Spleen (tissue), 13 donors: ENCODE data around the gene NCBP3. TPM values are rescaled to one million over a fixed set of nuclear protein-coding genes. Genes with fewer than 3 reads are reported as not detected.

Experiments
- DNase-seq: peaks from one replicate; pipeline ENCODE4 v3.0.0-alpha.2; 2020
- H3K27ac ChIP-seq, 8 donors: fragments of 200-600 bp; sonication (generic) in 7 of 8; 1 replicate in 4 of 8; 2 replicates in 4 of 8; pipeline versions ENCODE4 v1.5.0 to v1.8.0; 2016 to 2021; ENCODE audit warnings: inconsistent platforms in 4 of 8, mild to moderate bottlenecking in 4 of 8, moderate library complexity in 1 of 8
- H3K27me3 ChIP-seq, 7 donors: fragments of 200-600 bp; sonication (generic) in 6 of 7; replicated peaks in 1 of 7; 1 replicate in 4 of 7; 2 replicates in 3 of 7; pipeline versions ENCODE4 v1.5.0 to v1.8.0; 2016 to 2021; ENCODE audit warnings: inconsistent platforms in 3 of 7, mild to moderate bottlenecking in 1 of 7
- H3K36me3 ChIP-seq, 6 donors: fragments of 200-600 bp; sonication (generic) in 5 of 6; 1 replicate in 4 of 6; 2 replicates in 2 of 6; pipeline versions ENCODE4 v1.5.0 to v1.8.0; 2016 to 2021; ENCODE audit warnings: inconsistent platforms in 2 of 6
- H3K4me1 ChIP-seq, 6 donors: fragments of 200-600 bp; sonication (generic) in 5 of 6; 1 replicate in 3 of 6; 2 replicates in 3 of 6; pipeline versions ENCODE4 v1.5.0 to v1.8.0; 2016 to 2021; ENCODE audit warnings: inconsistent platforms in 3 of 6
- H3K4me3 ChIP-seq, 8 donors: fragments of 200-600 bp; sonication (generic) in 7 of 8; 1 replicate in 4 of 8; 2 replicates in 4 of 8; pipeline versions ENCODE4 v1.5.0 to v1.8.0; 2016 to 2021; ENCODE audit warnings: inconsistent platforms in 4 of 8, mild to moderate bottlenecking in 4 of 8, moderate library complexity in 2 of 8
- H3K9me3 ChIP-seq, 8 donors: fragments of 200-600 bp; sonication (generic) in 7 of 8; 1 replicate in 4 of 8; 2 replicates in 4 of 8; pipeline versions ENCODE4 v1.5.0 to v1.8.0; 2016 to 2021; ENCODE audit warnings: inconsistent platforms in 4 of 8
- POLR2A ChIP-seq, 3 donors: fragments of 450-650 bp; IDR thresholded peaks; one replicate each; pipeline ENCODE4 v1.5.1; 2017; ENCODE audit warnings: antibody characterized with exemption in 3 of 3, mild to moderate bottlenecking in 1 of 3
- POLR2AphosphoS5 ChIP-seq, 3 donors: sonication (generic); formaldehyde crosslinking; IDR thresholded peaks; one replicate each; pipeline ENCODE4 v1.5.1; 2017; ENCODE audit warnings: antibody characterized with exemption in 3 of 3
- WGBS, 5 donors: extraction: QIAGEN DNeasy Blood & Tissue Kit in 3 of 5; methylation state at CpG; one replicate each; pipeline versions ENCODE4 v1.1.5 to v1.1.7; 2013 to 2018; 5-methylcytosine and 5-hydroxymethylcytosine counted together
- intact Hi-C: fragments of 100-400 bp; cut with DNase I; formaldehyde crosslinking; loops from one replicate; pipeline ENCODE4 v1.15.0; 2023; ENCODE audit warnings: low total_unique reads
- long read RNA-seq, 2 donors: transcript quantifications; one replicate each; lab custom pipeline, GENCODE V29; 2026
- polyA plus RNA-seq, 3 donors: library from polyadenylated mRNA; stranded (reverse); fragments of 200-250 nt; gene quantifications; one replicate each; pipeline ENCODE4 v1.2.1, GENCODE V29; 2013
- total RNA-seq, 7 donors: library from RNA; depleted of rRNA in 3 of 7; stranded (reverse); fragments of >200 nt in 3 of 7; fragmentation: NEBNext Ultra II Directional in 4 of 7; extraction: Animal tissue kit (Norgen Biotek cat#: 25700) in 4 of 7; gene quantifications; one replicate each; pipeline versions ENCODE4 v1.1.0 to v1.2.1, GENCODE V29; 2016 to 2021
- TF ChIP-seq, protein P1 (sequence below), 11 experiments: fragments of 200-600 bp in 7 of 11; fragments of 450-650 bp in 4 of 11; sonication (generic) in 4 of 11; IDR thresholded peaks in 8 of 11; conservative IDR thresholded peaks in 3 of 11; 1 replicate in 7 of 11; 2 replicates in 4 of 11; pipeline versions ENCODE4 v1.4.0 to v1.8.0; 2016 to 2021; ENCODE audit warnings: antibody characterized with exemption in 11 of 11, inconsistent platforms in 4 of 11, mild to moderate bottlenecking in 1 of 11
- donor health status: healthy with polysubstance abuse.
- donor health status: DM: no; HTN: no; CAD: no; lungs with moderate emphysema.
- donor health status: DM: no; HTN: no; CAD: no.
- donor health status: Bipolar disorder and iron deficiency.
- donor health status: healthy.
- donor health status: DM: no; HTN: no; CAD: no.
- donor health status: DM: yes; HTN: yes; CAD: no.

NCBP3 gene, protein sequence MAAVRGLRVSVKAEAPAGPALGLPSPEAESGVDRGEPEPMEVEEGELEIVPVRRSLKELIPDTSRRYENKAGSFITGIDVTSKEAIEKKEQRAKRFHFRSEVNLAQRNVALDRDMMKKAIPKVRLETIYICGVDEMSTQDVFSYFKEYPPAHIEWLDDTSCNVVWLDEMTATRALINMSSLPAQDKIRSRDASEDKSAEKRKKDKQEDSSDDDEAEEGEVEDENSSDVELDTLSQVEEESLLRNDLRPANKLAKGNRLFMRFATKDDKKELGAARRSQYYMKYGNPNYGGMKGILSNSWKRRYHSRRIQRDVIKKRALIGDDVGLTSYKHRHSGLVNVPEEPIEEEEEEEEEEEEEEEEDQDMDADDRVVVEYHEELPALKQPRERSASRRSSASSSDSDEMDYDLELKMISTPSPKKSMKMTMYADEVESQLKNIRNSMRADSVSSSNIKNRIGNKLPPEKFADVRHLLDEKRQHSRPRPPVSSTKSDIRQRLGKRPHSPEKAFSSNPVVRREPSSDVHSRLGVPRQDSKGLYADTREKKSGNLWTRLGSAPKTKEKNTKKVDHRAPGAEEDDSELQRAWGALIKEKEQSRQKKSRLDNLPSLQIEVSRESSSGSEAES
- total RNA-seq (10 to 100 TPM; 24.9 to 43.9 (median 39.8) TPM), polyA plus RNA-seq (10 to 100 TPM; 13.0 to 22.8 (median 20.6) TPM)
- long read RNA-seq, donor 1, full-length matches to known transcripts = 4 of 9 reads
- long read RNA-seq, donor 1, partial matches to known transcripts = 5 of 9 reads
- long read RNA-seq, donor 1, other reads (novel, unspliced or antisense) = 0 of 9 reads
- long read RNA-seq, donor 2, full-length matches to known transcripts = 2 of 2 reads
- long read RNA-seq, donor 2, partial matches to known transcripts = 0 of 2 reads
- long read RNA-seq, donor 2, other reads (novel, unspliced or antisense) = 0 of 2 reads

DNA sequence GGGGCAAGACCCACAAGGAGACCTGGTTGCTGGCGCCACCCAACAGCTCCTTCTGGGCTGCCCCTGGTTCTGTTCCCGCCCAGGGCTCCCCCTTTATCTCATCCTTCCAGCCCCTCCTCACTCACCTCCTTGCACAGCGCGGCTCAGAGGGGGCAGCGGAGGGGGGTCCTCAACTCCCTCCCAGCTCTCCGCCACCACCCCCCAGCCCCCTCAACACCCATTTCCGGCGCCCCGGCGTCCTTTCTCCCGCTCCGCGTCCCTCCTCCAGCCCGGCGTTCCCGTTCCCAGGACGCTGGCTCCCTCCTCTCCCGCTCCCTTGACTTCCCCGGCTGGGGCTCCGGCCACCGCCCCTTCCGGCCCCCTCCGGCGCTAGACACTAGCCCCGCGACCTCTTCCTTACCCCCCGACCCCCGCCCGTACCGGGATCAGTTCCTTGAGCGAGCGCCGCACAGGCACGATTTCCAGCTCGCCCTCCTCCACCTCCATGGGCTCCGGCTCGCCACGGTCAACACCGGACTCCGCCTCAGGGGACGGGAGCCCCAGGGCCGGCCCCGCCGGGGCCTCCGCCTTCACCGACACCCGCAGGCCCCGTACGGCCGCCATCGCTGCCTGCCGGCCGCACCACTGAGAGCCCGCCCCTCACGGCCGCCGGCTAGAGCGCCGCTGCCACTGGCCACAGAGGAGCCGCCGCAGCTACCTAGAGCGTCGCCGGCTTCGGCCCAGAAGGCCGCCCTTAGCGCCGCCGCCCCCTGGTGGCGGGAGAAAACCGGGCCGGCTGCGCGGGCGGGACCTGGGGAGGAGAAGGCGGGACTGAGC is at the start of gene NCBP3:
NCBP3 (minus strand) TSS at position 626 of the 816 bp plus-strand sequence; CDS start at position 603, 23 bp downstream.
- intact Hi-C loops = no loop called here
- WGBS, 5 donors = 0 to 1% (median 1%) methylated on average over 56 to 76 of the region's 76 CpGs
- peak in 2 of 3 donors; percentile 33 to 88 for TF ChIP-seq POLR2A (IDR thresholded peaks at IDR 0.05)
- peak; percentile 93 to 95 (median 95) for TF ChIP-seq POLR2AphosphoS5 (IDR thresholded peaks at IDR 0.05)
- TF ChIP-seq, protein P1, sequence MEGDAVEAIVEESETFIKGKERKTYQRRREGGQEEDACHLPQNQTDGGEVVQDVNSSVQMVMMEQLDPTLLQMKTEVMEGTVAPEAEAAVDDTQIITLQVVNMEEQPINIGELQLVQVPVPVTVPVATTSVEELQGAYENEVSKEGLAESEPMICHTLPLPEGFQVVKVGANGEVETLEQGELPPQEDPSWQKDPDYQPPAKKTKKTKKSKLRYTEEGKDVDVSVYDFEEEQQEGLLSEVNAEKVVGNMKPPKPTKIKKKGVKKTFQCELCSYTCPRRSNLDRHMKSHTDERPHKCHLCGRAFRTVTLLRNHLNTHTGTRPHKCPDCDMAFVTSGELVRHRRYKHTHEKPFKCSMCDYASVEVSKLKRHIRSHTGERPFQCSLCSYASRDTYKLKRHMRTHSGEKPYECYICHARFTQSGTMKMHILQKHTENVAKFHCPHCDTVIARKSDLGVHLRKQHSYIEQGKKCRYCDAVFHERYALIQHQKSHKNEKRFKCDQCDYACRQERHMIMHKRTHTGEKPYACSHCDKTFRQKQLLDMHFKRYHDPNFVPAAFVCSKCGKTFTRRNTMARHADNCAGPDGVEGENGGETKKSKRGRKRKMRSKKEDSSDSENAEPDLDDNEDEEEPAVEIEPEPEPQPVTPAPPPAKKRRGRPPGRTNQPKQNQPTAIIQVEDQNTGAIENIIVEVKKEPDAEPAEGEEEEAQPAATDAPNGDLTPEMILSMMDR (IDR thresholded peaks at IDR 0.05 in 8 of 11, conservative IDR thresholded peaks at IDR 0.05 in 3 of 11) = peak; percentile 96 to 100 (median 99)
- Histone ChIP-seq H3K27ac (peak within 1 kb of the TSS; percentile 74 to 95 (median 89)), H3K9me3 (no peaks in the 10 kb centered on the region), H3K4me3 (peak within 1 kb of the TSS; percentile 77 to 93 (median 90)), H3K36me3 (peaks cover 0 to 38% (median 16%) of the 10 kb centered on the region in 6 donors), H3K4me1 (peaks cover 10 to 54% (median 30%) of the 10 kb centered on the region in 6 donors), H3K27me3 (no peaks in the 10 kb centered on the region)
- peak; percentile 99 for DNase-seq

DNA sequence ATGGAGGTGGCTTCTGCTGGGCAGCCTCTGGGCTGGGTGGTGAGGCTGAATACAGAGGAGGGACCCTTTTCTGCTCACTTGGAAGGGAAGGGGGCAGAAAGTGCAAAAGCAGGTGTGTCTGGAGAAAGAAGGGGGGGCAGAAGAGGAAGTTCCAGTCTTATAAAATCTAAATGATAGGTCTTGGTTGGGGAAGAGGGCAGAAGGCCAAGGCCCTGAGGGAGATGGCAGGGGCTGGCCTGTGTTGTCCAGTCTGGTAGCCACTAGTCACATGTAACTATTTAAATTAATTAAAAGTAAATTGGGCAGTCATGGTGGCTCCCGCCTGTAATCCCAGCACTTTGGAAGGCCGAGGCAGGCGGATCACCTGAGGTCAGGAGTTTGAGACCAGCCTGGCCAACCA is 49.3 kb upstream of the NCBP3 start:
- Histone ChIP-seq H3K27ac (peak overlapping the region in 5 of 8 donors; percentile 34 to 95 (median 91)), H3K9me3 (no peaks in the 10 kb centered on the region), H3K4me1 (peaks cover 22 to 58% (median 48%) of the 10 kb centered on the region in 6 donors), H3K36me3 (peaks cover 0 to 40% (median 0%) of the 10 kb centered on the region in 6 donors), H3K27me3 (no peaks in the 10 kb centered on the region), H3K4me3 (no peak overlapping the region)
- DNase-seq = no peak
- intact Hi-C loops = no loop called here
- TF ChIP-seq POLR2A (IDR thresholded peaks at IDR 0.05) = no peak
- no peak for TF ChIP-seq POLR2AphosphoS5 (IDR thresholded peaks at IDR 0.05)
- TF ChIP-seq, protein P1 (IDR thresholded peaks at IDR 0.05 in 8 of 11, conservative IDR thresholded peaks at IDR 0.05 in 3 of 11) = no peak
- 92 to 98% (median 95%) methylated on average over 3 of the region's 3 CpGs for WGBS, 5 donors

DNA sequence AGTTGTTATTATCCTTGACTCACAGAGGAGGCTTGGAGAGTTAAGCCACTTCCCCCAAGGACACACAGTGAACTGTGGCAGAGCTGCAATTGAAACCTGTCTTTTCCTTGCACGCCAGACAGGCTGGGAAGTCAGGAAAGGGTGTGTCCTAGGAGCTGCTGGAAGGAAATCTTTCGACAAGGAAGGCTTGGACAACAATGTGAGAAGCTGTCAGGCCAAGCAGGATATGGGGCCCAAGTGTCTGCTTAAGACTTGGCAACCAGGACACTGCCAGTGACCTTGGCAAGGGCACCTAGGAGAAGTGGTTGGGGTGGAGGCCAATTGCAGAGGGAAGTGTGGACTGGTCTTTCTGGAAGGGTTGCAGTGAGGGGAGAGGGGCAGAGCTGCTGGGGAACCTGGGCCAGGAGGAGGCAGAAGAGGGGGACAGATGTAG is 48.9 kb upstream of the NCBP3 start:
- peaks cover 0 to 38% (median 0%) of the 10 kb centered on the region in 6 donors for H3K36me3 ChIP-seq
- no peaks in the 10 kb centered on the region for H3K9me3 ChIP-seq
- TF ChIP-seq, protein P1 (IDR thresholded peaks at IDR 0.05 in 8 of 11, conservative IDR thresholded peaks at IDR 0.05 in 3 of 11) = no peak
- TF ChIP-seq POLR2AphosphoS5 (IDR thresholded peaks at IDR 0.05) (peak in 1 of 3 donors; percentile 32), POLR2A (IDR thresholded peaks at IDR 0.05) (no peak)
- WGBS, 5 donors = 21 to 59% (median 38%) methylated on average over 2 of the region's 2 CpGs
- H3K27ac ChIP-seq = peak overlapping the region in 5 of 8 donors; percentile 34 to 95 (median 91)
- no peaks in the 10 kb centered on the region for H3K27me3 ChIP-seq
- DNase-seq = no peak
- intact Hi-C loops = no loop called here
- H3K4me1 ChIP-seq = peaks cover 22 to 62% (median 48%) of the 10 kb centered on the region in 6 donors
- no peak overlapping the region for H3K4me3 ChIP-seq
